ENCODE measurements around the gene HBS1L. TPM values are rescaled to one million over a fixed set of nuclear protein-coding genes. Genes with fewer than 3 reads are reported as not detected.

The HBS1L gene
- total RNA-seq, 2 experiments from 2014 or later = 82.9 to 93.1 TPM

GRCh38 chr6:134959603-134960002, 95.0 kb downstream of the HBS1L start:
- ChIA-PET POLR2A (no interaction called here), CTCF (ENCODE audit: unreplicated experiment) (no interaction called here)
- TF ChIP-seq EZH2phosphoT487 (IDR thresholded peaks at IDR 0.05; ENCODE audit: borderline replicate concordance, low read depth, low read length) (no peak), CTCF (conservative IDR thresholded peaks at IDR 0.05; ENCODE audit: low read length) (no peak)
- intact Hi-C loops (cut with micrococcal nuclease; ENCODE audit: unreplicated experiment) = no loop called here
- Histone ChIP-seq H4K20me1 (ENCODE audit: insufficient read depth, low read length) (no peaks in the 10 kb centered on the region), H2AFZ (ENCODE audit: low read length) (no peak overlapping the region), H3K79me2 (ENCODE audit: insufficient read depth, low read depth, low read length) (no peaks in the 10 kb centered on the region), H3K4me2 (ENCODE audit: low read length) (no peak overlapping the region), H3K4me3 (ENCODE audit: low read depth, low read length, poor library complexity, severe bottlenecking) (no peak overlapping the region), H3K36me3 (ENCODE audit: insufficient read depth, low read length) (peaks cover 50% of the 10 kb centered on the region), H3K9me3 (ENCODE audit: low read length) (no peaks in the 10 kb centered on the region), H3K4me1 (ENCODE audit: insufficient read depth, low read length, poor library complexity, severe bottlenecking) (no peaks in the 10 kb centered on the region), H3K27ac (ENCODE audit: low read depth, low read length, poor library complexity, severe bottlenecking) (no peak overlapping the region), H3K9me2 (ENCODE audit: insufficient read depth, low read length) (no peaks in the 10 kb centered on the region)
- BruUV-seq (replicated peaks) = no TSS peak
- DNase-seq (ENCODE audit: low spot score) = no peak

- ChIA-PET POLR2A (no interaction called here), CTCF (ENCODE audit: unreplicated experiment) (no interaction called here)
- no peak for DNase-seq (ENCODE audit: low spot score)
- Histone ChIP-seq H3K9me2 (ENCODE audit: insufficient read depth, low read length) (no peaks in the 10 kb centered on the region), H3K79me2 (ENCODE audit: insufficient read depth, low read depth, low read length) (no peaks in the 10 kb centered on the region), H3K4me1 (ENCODE audit: insufficient read depth, low read length, poor library complexity, severe bottlenecking) (no peaks in the 10 kb centered on the region), H3K4me3 (ENCODE audit: low read depth, low read length, poor library complexity, severe bottlenecking) (no peak overlapping the region), H2AFZ (ENCODE audit: low read length) (no peak overlapping the region), H3K9me3 (ENCODE audit: low read length) (no peaks in the 10 kb centered on the region), H3K27ac (ENCODE audit: low read depth, low read length, poor library complexity, severe bottlenecking) (no peak overlapping the region), H3K36me3 (ENCODE audit: insufficient read depth, low read length) (peaks cover 23% of the 10 kb centered on the region), H4K20me1 (ENCODE audit: insufficient read depth, low read length) (no peaks in the 10 kb centered on the region), H3K4me2 (ENCODE audit: low read length) (no peak overlapping the region)
- TF ChIP-seq CTCF (conservative IDR thresholded peaks at IDR 0.05; ENCODE audit: low read length) = no peak
- TF ChIP-seq EZH2phosphoT487 (IDR thresholded peaks at IDR 0.05; ENCODE audit: borderline replicate concordance, low read depth, low read length) = no peak
- BruUV-seq (replicated peaks) = no TSS peak
- intact Hi-C loops (cut with micrococcal nuclease; ENCODE audit: unreplicated experiment) = no loop called here
These were observed 97.9 kb downstream of the HBS1L start for GRCh38 chr6:134956676-134957075.

- peaks cover 17% of the 10 kb centered on the region; the same call in 1 of the 2 replicates for H3K36me3 ChIP-seq (ENCODE audit: insufficient read depth, low read length)
- no peaks in the 10 kb centered on the region for H3K9me3 ChIP-seq (ENCODE audit: low read length)
- BruUV-seq (replicated peaks) = no TSS peak
- intact Hi-C loops (cut with micrococcal nuclease; ENCODE audit: unreplicated experiment) = no loop called here
- DNase-seq (ENCODE audit: low spot score) = no peak
- no peak overlapping the region for H3K4me3 ChIP-seq (ENCODE audit: low read depth, low read length, poor library complexity, severe bottlenecking)
- no peak overlapping the region for H3K27ac ChIP-seq (ENCODE audit: low read depth, low read length, poor library complexity, severe bottlenecking)
- TF ChIP-seq CTCF (conservative IDR thresholded peaks at IDR 0.05; ENCODE audit: low read length) = no peak
- H2AFZ ChIP-seq (ENCODE audit: low read length) = no peak overlapping the region
- ChIA-PET CTCF (ENCODE audit: unreplicated experiment) (no interaction called here), POLR2A (no interaction called here)
- no peaks in the 10 kb centered on the region for H3K79me2 ChIP-seq (ENCODE audit: insufficient read depth, low read depth, low read length)
- no peak overlapping the region for H3K4me2 ChIP-seq (ENCODE audit: low read length)
- H3K9me2 ChIP-seq (ENCODE audit: insufficient read depth, low read length) = no peaks in the 10 kb centered on the region
- no peaks in the 10 kb centered on the region for H4K20me1 ChIP-seq (ENCODE audit: insufficient read depth, low read length)
- no peaks in the 10 kb centered on the region for H3K4me1 ChIP-seq (ENCODE audit: insufficient read depth, low read length, poor library complexity, severe bottlenecking)
These were observed 98.6 kb downstream of the HBS1L start for GRCh38 chr6:134956032-134956431.
